HepG2 (cell line): Measurements from ENCODE around the gene BRIP1.

Experiments
- AGO2 ChIP-seq: fragments of 200-400 bp; formaldehyde crosslinking; optimal IDR thresholded peaks from 2 replicates; pipeline ENCODE3; 2017; ENCODE audit warnings: mild to moderate bottlenecking, low read depth, low read length, moderate library complexity
- ARNT ChIP-seq: fragments of 450-650 bp; IDR thresholded peaks from 2 replicates; pipeline ENCODE4 v1.6.1; 2017
- EZH2 ChIP-seq: conservative IDR thresholded peaks from 2 replicates; pipeline ENCODE4 v1.6.1; 2012; ENCODE audit warnings: mild to moderate bottlenecking, low read depth, low read length, moderate library complexity
- MEF2D ChIP-seq: sonication (generic); formaldehyde crosslinking; IDR thresholded peaks from 2 replicates; pipeline ENCODE4 v1.5.1; 2020; ENCODE audit warnings: mild to moderate bottlenecking, missing genetic modification reagents
- MYC ChIP-seq: sonication (generic); formaldehyde crosslinking; IDR thresholded peaks from 2 replicates; pipeline ENCODE4 v1.9.0; 2021; ENCODE audit warnings: missing genetic modification reagents, borderline replicate concordance
- POLR2A ChIP-seq, 2 experiments: IDR thresholded peaks; 2 replicates each; pipeline ENCODE4 v1.6.1; 2011; ENCODE audit warnings: low read depth in 2 of 2, low read length in 2 of 2, mild to moderate bottlenecking in 1 of 2, moderate library complexity in 1 of 2; ENCODE audit not compliant: insufficient read depth in 1 of 2
- TF ChIP-seq, protein P1 (sequence below): sonication (generic); formaldehyde crosslinking; IDR thresholded peaks from 2 replicates; pipeline ENCODE4 v1.4.0; 2020; ENCODE audit warnings: mild to moderate bottlenecking, missing genetic modification reagents

DNA sequence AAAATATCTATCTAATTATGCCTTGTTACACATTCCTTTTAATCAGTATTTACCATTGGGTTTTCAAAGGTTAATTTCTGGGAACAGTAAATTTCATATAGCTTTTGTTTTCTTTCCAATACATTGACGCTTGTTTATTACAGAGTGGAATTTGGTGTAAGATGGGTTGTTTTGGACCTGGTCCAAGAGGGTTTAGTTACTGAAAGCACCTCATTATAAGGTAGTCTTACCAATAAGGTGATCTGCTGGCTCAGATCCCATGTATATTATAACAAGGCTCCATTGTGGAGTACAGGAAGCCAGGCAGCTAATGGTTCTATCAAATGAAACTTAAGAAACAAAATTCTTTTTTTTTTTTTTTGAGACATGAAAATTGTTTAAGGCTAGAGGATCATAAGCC lies 185.0 kb downstream of the BRIP1 start:
- no peak for TF ChIP-seq EZH2
- TF ChIP-seq ARNT: no peak
- no peak for TF ChIP-seq MYC (CRISPR knock-in tag)
- TF ChIP-seq MEF2D (CRISPR knock-in tag): no peak
- TF ChIP-seq, protein P1, sequence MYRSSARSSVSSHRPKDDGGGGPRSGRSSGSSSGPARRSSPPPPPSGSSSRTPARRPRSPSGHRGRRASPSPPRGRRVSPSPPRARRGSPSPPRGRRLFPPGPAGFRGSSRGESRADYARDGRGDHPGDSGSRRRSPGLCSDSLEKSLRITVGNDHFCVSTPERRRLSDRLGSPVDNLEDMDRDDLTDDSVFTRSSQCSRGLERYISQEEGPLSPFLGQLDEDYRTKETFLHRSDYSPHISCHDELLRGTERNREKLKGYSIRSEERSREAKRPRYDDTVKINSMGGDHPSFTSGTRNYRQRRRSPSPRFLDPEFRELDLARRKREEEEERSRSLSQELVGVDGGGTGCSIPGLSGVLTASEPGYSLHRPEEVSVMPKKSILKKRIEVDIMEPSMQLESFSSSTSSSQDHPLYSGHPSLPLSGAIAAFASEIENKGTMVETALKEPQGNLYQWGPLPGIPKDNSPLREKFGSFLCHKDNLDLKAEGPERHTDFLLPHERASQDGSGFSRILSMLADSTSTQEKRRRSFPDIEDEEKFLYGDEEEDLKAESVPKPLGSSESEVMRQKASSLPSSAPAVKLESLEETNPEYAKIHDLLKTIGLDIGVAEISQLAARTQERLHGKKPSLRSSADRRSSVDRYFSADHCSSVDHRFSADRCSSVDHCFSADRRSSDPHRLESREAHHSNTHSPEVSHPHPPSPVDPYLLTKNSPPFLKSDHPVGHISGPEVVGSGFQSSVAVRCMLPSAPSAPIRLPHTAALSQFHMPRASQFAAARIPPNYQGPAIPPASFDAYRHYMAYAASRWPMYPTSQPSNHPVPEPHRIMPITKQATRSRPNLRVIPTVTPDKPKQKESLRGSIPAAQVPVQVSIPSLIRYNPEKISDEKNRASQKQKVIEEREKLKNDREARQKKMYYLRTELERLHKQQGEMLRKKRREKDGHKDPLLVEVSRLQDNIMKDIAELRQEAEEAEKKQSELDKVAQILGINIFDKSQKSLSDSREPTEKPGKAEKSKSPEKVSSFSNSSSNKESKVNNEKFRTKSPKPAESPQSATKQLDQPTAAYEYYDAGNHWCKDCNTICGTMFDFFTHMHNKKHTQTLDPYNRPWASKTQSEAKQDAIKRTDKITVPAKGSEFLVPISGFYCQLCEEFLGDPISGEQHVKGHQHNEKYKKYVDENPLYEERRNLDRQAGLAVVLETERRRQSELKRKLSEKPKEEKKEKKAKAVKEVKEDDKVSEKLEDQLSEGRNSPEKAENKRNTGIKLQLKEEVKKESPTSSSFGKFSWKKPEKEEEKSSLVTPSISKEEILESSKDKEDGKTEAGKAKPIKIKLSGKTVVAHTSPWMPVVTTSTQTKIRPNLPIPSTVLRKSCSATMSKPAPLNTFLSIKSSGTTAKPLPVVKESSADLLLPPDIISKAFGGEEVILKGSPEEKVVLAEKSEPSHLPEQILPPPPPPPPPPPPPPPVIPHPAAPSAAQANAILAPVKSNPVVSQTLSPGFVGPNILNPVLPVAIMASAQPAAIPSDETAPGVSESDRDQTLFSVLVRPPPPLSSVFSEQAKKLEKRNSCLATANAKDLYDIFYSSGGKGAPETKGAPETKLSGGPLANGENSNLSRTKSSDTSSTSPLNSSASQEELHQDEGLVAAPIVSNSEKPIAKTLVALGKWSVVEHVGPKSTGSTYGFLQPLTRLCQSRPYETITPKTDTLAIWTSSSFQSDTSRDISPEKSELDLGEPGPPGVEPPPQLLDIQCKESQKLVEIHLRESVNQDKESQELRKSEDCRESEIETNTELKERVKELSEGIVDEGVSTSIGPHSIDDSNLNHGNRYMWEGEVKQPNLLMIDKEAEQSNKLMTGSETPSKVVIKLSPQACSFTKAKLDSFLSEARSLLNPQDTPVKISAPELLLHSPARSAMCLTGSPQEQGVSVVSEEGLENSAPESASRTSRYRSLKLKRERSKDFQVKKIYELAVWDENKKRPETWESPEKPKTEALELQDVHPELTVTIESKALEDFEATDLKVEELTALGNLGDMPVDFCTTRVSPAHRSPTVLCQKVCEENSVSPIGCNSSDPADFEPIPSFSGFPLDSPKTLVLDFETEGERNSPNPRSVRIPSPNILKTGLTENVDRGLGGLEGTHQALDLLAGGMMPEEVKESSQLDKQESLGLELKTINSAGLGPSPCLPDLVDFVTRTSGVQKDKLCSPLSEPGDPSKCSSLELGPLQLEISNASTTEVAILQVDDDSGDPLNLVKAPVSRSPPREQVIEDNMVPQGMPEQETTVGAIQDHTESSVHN (CRISPR knock-in tag): no peak
- TF ChIP-seq AGO2: no peak
- no peak for TF ChIP-seq POLR2A (IDR thresholded peaks at IDR 0.05; ENCODE audit: insufficient read depth in 1 of 2, low read depth in 2 of 2, low read length in 2 of 2)
